ENCODE data around the gene STK33.

- TF ChIP-seq CTCF (IDR thresholded peaks at IDR 0.05) (no peak), POLR2AphosphoS5 (IDR thresholded peaks at IDR 0.05; ENCODE audit: low read depth, low read length) (no peak)
Measured at GRCh38 chr11:8527939-8528338, 66.1 kb downstream of the STK33 start.

All from Panc1 (cell line).